Activated gamma-delta T cell treated with Interleukin-2 at 50 U/mL for 16 hours (primary cell): ENCODE results near the gene ATP2B2.

ENCODE experiments used
- DNase-seq: peaks from one replicate; pipeline ENCODE4 v3.0.0-alpha.2; 2020

The ATP2B2 gene

DNA sequence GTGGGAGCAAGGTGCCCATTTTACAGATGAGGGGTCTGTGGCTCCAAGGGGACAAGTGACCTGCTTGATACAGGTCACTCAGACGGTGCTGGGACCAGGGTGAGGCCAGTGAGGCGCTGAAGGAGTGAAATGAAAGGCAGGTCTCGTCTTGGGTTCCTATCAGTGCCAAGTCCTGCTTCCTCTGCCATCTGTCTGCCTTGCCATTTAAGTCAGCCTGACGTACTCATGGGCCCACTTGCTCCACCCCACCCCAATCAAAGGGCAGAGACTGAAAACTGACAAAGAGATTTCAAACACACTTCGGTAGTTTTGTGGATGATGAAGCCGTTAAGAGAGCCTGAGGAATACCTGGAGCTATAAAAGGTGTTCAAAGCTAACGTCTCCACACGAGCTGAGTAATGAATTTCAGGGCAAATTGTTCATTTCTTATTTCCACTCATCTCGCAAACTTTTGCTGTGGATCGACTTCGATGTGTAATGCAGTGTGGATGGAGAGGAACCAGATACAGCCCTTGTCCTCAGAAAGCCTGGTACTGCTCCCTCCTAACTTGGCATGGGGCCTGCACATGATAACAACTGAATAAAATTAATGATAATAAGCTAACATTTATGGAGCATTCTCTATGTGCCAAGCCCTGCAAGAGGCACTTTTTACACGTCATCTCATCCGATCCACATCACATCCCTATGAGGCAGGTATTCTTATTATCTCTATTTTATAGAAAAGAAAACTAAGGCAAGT, 36.6 kb downstream of the ATP2B2 start:
- no peak for DNase-seq

DNA sequence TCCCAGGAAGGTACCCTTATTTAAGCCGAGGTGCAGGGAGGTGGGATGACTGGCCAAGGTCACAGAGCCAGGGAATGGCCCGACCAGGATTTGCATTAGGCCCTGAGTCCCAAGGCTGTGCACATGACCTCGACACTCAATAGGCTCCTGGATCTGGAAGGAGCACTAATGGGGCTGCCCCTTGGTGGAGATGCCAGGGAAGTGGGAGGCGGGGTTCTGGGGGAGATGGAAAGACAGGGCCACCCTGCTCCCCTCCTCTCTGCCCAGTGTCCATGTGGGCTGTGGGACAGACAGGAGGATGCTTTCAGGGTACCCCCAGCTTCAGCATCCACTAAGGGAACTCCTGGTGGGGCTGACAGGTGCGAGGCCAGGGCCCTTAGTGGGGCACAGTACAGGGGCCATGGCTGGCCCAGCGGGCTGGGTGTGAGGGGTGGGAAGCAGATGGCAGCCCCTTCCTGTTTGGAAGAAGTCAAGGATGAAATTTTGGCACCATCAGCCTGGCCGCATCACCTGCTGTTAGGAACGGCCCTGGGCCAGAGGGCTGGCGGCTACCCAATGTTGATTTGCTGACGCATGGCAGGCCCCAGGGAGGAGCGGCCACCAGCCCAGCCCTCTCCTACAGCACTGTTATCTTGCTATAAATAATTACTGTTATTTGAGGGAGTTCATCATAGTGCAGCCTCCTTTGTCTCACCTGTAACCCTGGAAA, 37.3 kb downstream of the ATP2B2 start:
- DNase-seq: no peak

DNA sequence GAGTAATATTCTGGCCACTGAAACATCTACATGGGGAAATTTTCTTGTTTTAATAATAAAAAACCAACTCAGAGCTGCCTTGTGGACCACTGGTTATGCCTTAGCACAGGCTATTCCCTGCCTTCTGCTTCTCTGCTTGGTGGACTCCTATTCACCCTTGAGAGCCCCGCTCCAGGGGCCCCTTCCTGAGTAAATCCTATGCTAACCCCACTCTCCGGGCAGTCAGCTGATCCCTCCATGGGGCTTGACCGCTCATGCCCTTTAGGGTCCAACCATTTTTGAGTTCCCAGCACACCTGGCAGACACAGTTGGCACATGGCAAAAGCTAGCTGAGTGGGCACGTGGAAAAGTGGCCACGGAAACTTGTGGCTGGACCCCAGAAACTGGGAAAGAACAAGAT, 38.2 kb downstream of the ATP2B2 start:
- DNase-seq: no peak

DNA sequence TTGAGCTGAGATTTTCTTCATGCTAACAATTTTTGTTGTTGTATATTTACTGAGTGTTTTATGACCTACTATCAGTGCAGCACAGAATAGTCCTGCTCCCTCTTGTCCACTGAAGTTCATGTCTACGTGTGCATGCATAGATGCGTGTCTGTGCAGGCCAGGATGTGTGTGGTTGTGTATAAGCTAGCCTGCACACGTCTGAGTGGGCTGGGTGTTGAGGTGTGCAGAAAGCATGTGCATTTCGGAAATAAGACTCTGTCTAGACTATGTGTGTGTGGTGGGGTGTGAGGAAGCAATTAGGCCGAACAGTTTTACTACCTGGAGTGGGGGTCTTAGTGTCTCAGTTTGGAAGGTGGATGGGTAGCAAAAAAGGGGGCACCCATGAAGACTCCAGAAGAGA, 39.2 kb downstream of the ATP2B2 start:
- no peak for DNase-seq

DNA sequence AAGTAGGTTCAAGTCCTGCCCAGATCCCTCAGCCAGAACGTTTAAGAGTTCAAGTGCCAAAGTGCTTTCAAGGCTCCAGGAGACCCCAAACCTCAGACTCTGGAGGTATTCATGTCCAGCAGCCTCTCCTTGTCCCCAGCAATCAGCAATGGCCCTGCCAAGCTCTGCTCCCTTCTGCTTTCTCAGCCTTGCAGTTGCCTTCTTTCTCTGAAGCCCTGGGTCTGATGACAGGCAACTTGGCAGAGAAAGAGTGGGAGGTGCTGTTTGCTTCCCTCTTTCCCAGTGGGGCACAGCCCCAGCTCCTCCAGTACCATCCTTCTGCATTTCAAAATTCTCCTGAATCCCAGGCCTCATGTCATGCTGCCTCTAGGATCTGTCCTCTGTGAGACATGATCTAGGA, 40.2 kb downstream of the ATP2B2 start:
- no peak for DNase-seq

- DNase-seq: no peak
These were observed 41.6 kb downstream of the ATP2B2 start for GRCh38 chr3:10463533-10464434.

- no peak for DNase-seq
These were observed 42.5 kb downstream of the ATP2B2 start for GRCh38 chr3:10462641-10463532.

GRCh38 chr3:10460951-10461545, 44.3 kb downstream of the ATP2B2 start:
- no peak for DNase-seq

DNA sequence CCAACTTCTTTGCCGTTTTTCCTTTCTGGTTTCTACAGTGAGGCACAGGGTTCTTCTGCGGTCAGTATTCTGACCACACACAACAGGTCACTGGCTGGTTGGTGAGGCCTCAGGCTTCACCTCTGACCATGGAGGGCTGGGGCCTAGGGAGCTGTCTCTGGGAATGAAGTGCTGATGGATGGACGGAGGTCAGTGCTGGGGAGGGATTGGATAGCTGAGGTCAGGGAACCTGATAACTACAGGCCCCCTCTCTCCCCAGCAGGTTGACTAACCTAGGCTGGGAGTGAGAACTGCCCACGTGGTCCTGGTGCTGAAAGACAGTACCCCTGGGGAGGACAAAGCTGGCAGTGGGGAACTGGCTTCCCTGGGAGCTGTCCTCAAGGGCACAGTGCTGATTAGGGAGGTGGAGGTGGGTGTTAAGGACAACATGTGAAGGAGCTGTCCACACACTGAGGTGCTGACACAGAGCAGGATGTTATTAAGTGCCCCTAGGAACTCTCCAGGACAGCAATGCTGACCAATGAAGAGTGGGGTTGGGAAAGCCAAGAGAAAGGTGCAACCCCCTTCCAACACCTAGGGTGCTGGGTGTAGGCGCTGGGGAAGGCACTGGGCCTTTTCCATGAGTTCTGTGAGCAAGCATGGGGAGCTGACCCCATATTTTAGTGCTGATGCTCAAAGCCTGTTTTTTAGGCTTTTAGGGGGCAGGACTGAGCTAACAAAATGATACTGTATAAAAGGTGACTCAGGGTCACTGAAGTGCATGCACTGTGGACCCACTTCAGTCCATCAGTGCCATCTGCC, 45.2 kb downstream of the ATP2B2 start:
- peak; percentile 34 for DNase-seq

DNA sequence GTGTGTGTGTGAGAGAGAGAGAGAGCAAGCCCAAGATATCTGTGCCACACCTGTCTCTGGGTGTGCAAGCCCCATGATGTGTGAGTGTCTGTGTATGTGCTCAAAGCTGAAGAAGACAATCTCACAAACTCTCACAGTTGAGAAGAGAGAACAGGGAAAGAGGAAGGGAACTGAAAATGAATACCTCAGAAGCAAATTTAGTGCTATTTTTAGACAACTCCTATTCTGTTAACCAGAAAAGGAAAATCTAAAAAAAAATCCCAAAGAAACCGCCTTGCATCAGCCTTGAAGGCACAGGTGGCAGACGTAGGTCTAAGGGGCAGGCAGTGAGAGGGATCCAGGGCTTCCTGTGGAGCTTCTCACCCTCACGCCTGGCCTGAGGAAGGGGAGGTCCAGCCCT, 47.8 kb downstream of the ATP2B2 start:
- DNase-seq: no peak

DNA sequence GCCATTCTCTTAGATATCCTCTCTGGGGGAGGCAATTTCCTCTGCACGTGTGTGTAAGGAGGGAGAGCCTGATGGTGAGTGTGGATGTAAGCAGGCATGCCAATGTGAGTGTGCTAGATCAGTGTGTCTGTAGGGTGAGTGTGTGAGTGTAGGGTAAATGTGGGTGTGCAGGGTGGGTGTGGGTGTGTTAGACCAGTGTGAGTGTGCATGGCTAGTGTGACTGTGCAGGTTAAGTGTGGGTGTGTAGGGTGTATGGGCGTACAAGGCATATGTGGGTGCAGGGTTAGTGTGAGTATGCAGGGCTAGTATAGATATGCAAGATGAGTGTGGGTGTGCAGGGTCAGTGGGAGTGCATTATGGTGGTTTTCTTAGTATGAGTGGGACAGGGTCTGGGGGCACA, 48.4 kb downstream of the ATP2B2 start:
- DNase-seq: no peak

DNA sequence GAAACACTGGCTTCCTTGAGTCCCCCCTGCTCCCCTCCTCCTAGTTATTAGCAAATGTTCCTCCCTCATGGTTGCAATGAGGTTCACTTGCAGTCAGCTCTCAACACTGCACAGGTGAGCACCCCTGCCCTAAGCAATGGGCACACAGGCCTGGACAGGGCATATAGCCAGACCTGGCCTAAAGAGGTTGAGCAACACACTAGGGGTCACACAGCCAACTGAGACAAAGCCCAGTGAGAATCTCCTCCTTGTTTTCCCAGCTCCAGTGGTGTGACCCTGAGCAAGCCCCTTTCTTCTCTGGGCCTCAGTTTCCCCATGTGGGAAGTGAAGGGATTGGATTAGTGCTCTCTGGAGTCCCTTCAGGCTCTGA, 49.9 kb downstream of the ATP2B2 start:
- no peak for DNase-seq

- DNase-seq: no peak
These were observed 50.4 kb downstream of the ATP2B2 start for GRCh38 chr3:10454907-10455544.

GRCh38 chr3:10453431-10454163, 51.8 kb downstream of the ATP2B2 start:
- no peak for DNase-seq

DNA sequence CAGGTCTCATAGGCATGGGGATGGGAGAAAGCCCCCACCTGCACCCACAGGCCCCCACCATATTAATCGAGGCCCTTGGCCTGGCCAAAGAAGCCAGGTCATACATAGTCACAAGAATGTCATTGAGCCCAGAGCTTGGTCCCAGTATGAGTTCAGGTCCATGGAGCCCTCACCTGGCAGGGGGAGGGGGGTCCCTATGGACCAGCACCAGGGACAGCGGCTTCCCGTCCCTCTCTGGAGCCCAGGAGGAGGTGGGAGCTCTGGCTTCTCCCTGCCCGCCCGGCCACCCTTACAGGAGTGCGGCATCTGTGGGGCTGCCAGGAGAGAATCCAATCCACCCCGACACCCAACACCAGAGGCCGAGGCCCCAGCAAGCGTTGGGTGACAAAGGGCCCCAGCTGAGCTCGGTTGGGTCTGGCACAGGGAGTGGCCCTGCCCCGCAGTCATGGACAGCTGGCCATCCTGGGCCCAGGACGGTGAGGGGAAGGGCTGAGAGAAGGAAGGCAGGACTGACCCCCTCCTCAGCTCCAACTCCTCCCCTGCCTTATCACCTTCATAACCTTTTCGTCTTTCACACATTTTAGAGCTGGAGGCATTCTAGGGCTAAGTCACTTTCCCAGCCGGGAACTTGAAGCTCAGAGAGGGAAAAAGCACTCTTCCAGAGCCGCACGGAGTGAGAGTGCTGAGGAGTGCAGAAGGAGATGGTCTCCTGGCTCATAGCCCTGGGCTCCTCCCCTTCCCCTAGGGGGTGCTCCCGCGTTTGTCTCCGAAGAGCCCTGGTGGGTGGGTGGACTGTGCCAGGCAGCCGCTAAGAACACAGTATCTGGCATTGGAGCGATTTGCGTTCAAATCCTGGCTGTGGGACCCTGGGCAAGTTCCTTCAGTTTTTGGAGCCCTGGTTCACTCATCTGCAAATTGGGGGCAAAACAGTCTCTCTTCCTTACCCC, 54.6 kb downstream of the ATP2B2 start:
- DNase-seq: no peak

DNA sequence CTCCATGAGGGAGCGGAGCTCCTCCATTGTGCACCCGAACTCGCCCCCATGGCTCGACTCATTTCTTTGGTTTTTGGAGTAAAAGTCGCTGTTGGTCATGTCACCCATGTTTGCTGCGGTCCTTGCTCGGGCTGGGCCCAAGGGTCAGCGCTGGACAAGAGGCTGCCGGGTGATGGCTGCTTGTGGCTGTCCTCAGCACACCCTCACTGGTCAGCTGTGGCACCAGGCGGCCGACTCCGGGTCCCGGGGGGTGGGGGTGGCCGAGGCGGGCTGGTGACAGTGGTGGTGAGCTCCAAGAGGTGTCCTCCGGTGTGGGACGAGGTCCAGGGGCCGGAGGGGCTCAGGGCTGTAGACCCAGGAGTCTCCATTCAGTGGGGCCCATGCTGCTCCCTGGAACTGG, 56.0 kb downstream of the ATP2B2 start:
- DNase-seq: no peak

GRCh38 chr3:10448544-10448943, 56.8 kb downstream of the ATP2B2 start:
- DNase-seq: no peak

GRCh38 chr3:10447527-10448260, 57.7 kb downstream of the ATP2B2 start:
- no peak for DNase-seq
